ENCODE data around the gene POLD3. TPM values are rescaled to one million over a fixed set of nuclear protein-coding genes. Genes with fewer than 3 reads are reported as not detected.
A peak's percentile ranks its signal among the peaks of the same experiment; 100 is the strongest.

POLD3 gene
- total RNA-seq, 3 donors from 2014 or later, result 18.3 to 32.4 (median 20.6) TPM

GRCh38 chr11:74684661-74685060 lies 92.3 kb downstream of the POLD3 start:
- no peak for TF ChIP-seq CTCF (IDR thresholded peaks at IDR 0.05)
- ATAC-seq (no peak), DNase-seq (no peak)
- intact Hi-C loops (cut with DNase I, micrococcal nuclease), result no loop called here
- no peak overlapping the region for H3K4me3 ChIP-seq
- no peaks in the 10 kb centered on the region for H3K36me3 ChIP-seq (ENCODE audit: low read depth)
- H3K4me1 ChIP-seq (ENCODE audit: low read depth), result no peaks in the 10 kb centered on the region
- H3K9me3 ChIP-seq, result no peaks in the 10 kb centered on the region

GRCh38 chr11:74685338-74685737 lies 93.0 kb downstream of the POLD3 start:
- DNase-seq (no peak), ATAC-seq (no peak)
- no peaks in the 10 kb centered on the region for H3K9me3 ChIP-seq
- no peak overlapping the region for H3K4me3 ChIP-seq
- intact Hi-C loops (cut with DNase I, micrococcal nuclease), result no loop called here
- TF ChIP-seq CTCF (IDR thresholded peaks at IDR 0.05), result no peak
- no peaks in the 10 kb centered on the region for H3K36me3 ChIP-seq (ENCODE audit: low read depth)
- H3K4me1 ChIP-seq (ENCODE audit: low read depth), result no peaks in the 10 kb centered on the region

GRCh38 chr11:74685905-74686304 lies 93.5 kb downstream of the POLD3 start:
- intact Hi-C loops (cut with DNase I, micrococcal nuclease), result no loop called here
- ATAC-seq, result peak; percentile 18
- H3K9me3 ChIP-seq, result no peaks in the 10 kb centered on the region

GRCh38 chr11:74686792-74687191 lies 94.4 kb downstream of the POLD3 start:
- ATAC-seq, result no peak

More at GRCh38 chr11:74685905-74686304, 93.5 kb downstream of the POLD3 start:
- H3K36me3 ChIP-seq (ENCODE audit: low read depth), result no peaks in the 10 kb centered on the region
- no peak for TF ChIP-seq CTCF (IDR thresholded peaks at IDR 0.05)
- H3K4me3 ChIP-seq, result no peak overlapping the region
- H3K4me1 ChIP-seq (ENCODE audit: low read depth), result no peaks in the 10 kb centered on the region
- peak in 2 of 3 donors; percentile 35 to 38 for DNase-seq

GRCh38 chr11:74687237-74688023 lies 95.0 kb downstream of the POLD3 start:
- H3K4me3 ChIP-seq, result no peak overlapping the region
- intact Hi-C loops (cut with DNase I, micrococcal nuclease), result no loop called here
- H3K9me3 ChIP-seq, result no peaks in the 10 kb centered on the region
- no peak for TF ChIP-seq CTCF (IDR thresholded peaks at IDR 0.05)
- ATAC-seq (no peak), DNase-seq (peak in 2 of 3 donors; percentile 1)
- H3K36me3 ChIP-seq (ENCODE audit: low read depth), result no peaks in the 10 kb centered on the region
- H3K4me1 ChIP-seq (ENCODE audit: low read depth), result no peaks in the 10 kb centered on the region

More at GRCh38 chr11:74686792-74687191, 94.4 kb downstream of the POLD3 start:
- DNase-seq, result peak in 2 of 3 donors; percentile 10 to 23
- H3K4me1 ChIP-seq (ENCODE audit: low read depth), result no peaks in the 10 kb centered on the region
- TF ChIP-seq CTCF (IDR thresholded peaks at IDR 0.05), result no peak
- intact Hi-C loops (cut with DNase I, micrococcal nuclease), result no loop called here
- H3K4me3 ChIP-seq, result no peak overlapping the region
- H3K36me3 ChIP-seq (ENCODE audit: low read depth), result no peaks in the 10 kb centered on the region
- H3K9me3 ChIP-seq, result no peaks in the 10 kb centered on the region
